ENCODE measurements around the gene COL4A1.

COL4A1 gene

GRCh38 chr13:110239280-110240125 is 67.5 kb downstream of the COL4A1 start:
- DNase-seq (ENCODE audit: low read depth in 2 of 2, low spot score in 1 of 2): no peak

GRCh38 chr13:110238818-110239195 is 68.2 kb downstream of the COL4A1 start:
- no peak for DNase-seq (ENCODE audit: low read depth in 2 of 2, low spot score in 1 of 2)

- no peak for DNase-seq (ENCODE audit: low read depth in 2 of 2, low spot score in 1 of 2)
Measured at GRCh38 chr13:110237875-110238817, 68.8 kb downstream of the COL4A1 start.

- no peak for DNase-seq (ENCODE audit: low read depth in 2 of 2, low spot score in 1 of 2)
Measured at GRCh38 chr13:110236831-110237261, 70.1 kb downstream of the COL4A1 start.

GRCh38 chr13:110236431-110236830 is 70.5 kb downstream of the COL4A1 start:
- no peak for DNase-seq (ENCODE audit: low read depth in 2 of 2, low spot score in 1 of 2)

GRCh38 chr13:110234532-110234931 is 72.4 kb downstream of the COL4A1 start:
- no peak for DNase-seq (ENCODE audit: low read depth in 2 of 2, low spot score in 1 of 2)

- no peak for DNase-seq (ENCODE audit: low read depth in 2 of 2, low spot score in 1 of 2)
Measured at GRCh38 chr13:110233951-110234280, 73.0 kb downstream of the COL4A1 start.

GRCh38 chr13:110233181-110233950 is 73.6 kb downstream of the COL4A1 start:
- no peak for DNase-seq (ENCODE audit: low read depth in 2 of 2, low spot score in 1 of 2)

- DNase-seq (ENCODE audit: low read depth in 2 of 2, low spot score in 1 of 2): no peak
Measured at GRCh38 chr13:110232756-110233155, 74.2 kb downstream of the COL4A1 start.

GRCh38 chr13:110232142-110232541 is 74.8 kb downstream of the COL4A1 start:
- DNase-seq (ENCODE audit: low read depth in 2 of 2, low spot score in 1 of 2): no peak

- no peak for DNase-seq (ENCODE audit: low read depth in 2 of 2, low spot score in 1 of 2)
Measured at GRCh38 chr13:110231348-110232047, 75.5 kb downstream of the COL4A1 start.

GRCh38 chr13:110230661-110231347 is 76.2 kb downstream of the COL4A1 start:
- DNase-seq (ENCODE audit: low read depth in 2 of 2, low spot score in 1 of 2): no peak

GRCh38 chr13:110229905-110230563 is 76.9 kb downstream of the COL4A1 start:
- no peak for DNase-seq (ENCODE audit: low read depth in 2 of 2, low spot score in 1 of 2)

GRCh38 chr13:110228936-110229904 is 77.7 kb downstream of the COL4A1 start:
- no peak for DNase-seq (ENCODE audit: low read depth in 2 of 2, low spot score in 1 of 2)

- DNase-seq (ENCODE audit: low read depth in 2 of 2, low spot score in 1 of 2): no peak
Measured at GRCh38 chr13:110227864-110228643, 78.9 kb downstream of the COL4A1 start.

GRCh38 chr13:110227416-110227815 is 79.5 kb downstream of the COL4A1 start:
- no peak for DNase-seq (ENCODE audit: low read depth in 2 of 2, low spot score in 1 of 2)
